ENCODE measurements around the gene TSHZ3.

- no peak for TF ChIP-seq CTCF (conservative IDR thresholded peaks at IDR 0.05; ENCODE audit: low read depth, low read length)
- TF ChIP-seq EZH2 (IDR thresholded peaks at IDR 0.05; ENCODE audit: borderline replicate concordance, low read depth, low read length, poor library complexity, severe bottlenecking), result no peak
Measured at GRCh38 chr19:31266731-31267130, 82.5 kb downstream of the TSHZ3 start.
